Hematopoietic multipotent progenitor cell (in vitro differentiated cells): ENCODE data around the gene IL22RA2. TPM values are rescaled to one million over a fixed set of nuclear protein-coding genes. Genes with fewer than 3 reads are reported as not detected.

Source experiments
- DNase-seq, 3 donors: peaks; one replicate each; pipeline ENCODE4 v3.0.0-alpha.2; 2011 to 2015; ENCODE audit warnings: low read depth in 2 of 3, low spot score in 2 of 3
- total RNA-seq: library from RNA; depleted of rRNA; stranded (reverse); fragments of >200 nt; gene quantifications from one replicate; pipeline ENCODE4 v1.2.3, GENCODE V29; 2012

Gene IL22RA2
- total RNA-seq, 1 donor, result not detected

GRCh38 chr6:137097526-137097925, 75.9 kb downstream of the IL22RA2 start:
- DNase-seq, result no peak

GRCh38 chr6:137097057-137097456, 76.4 kb downstream of the IL22RA2 start:
- no peak for DNase-seq

- peak in 1 of 3 donors; percentile 16 for DNase-seq
These were observed 77.7 kb downstream of the IL22RA2 start for GRCh38 chr6:137095651-137096238.

- DNase-seq, result no peak
These were observed 78.4 kb downstream of the IL22RA2 start for GRCh38 chr6:137095093-137095492.

GRCh38 chr6:137094411-137095008, 78.9 kb downstream of the IL22RA2 start:
- peak; percentile 22 to 79 (median 61) for DNase-seq

Other genes with a start within 250 kb of the IL22RA2 start
- gene IL20RA, start 128.7 kb downstream of the IL22RA2 start, total RNA-seq, result not detected
- gene IFNGR1, start 45.7 kb upstream of the IL22RA2 start, total RNA-seq, result 24.2 TPM